ENCODE measurements around the gene SEMA3C. TPM values are rescaled to one million over a fixed set of nuclear protein-coding genes. Genes with fewer than 3 reads are reported as not detected.
A peak's percentile ranks its signal among the peaks of the same experiment; 100 is the strongest.

Gene SEMA3C
- total RNA-seq, 1 experiment from 2014 or later = 232 TPM

DNA sequence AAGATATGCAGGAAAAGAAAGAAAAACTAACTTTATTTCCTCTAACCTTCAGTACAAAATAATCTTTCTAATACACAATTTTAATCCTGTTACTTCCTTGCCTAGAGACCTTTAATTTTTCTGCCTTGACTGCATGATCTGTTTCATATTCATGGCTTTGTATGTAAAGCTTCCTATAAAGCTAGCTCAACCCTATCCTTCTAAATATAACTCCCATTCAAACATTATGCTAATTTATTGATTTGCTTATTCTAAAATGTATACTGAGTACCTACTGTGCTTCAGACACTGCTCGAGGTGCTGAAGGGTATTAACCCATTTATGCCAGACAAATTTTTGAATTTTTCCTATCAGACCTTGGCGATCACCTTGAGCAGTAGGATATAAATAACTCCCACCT, 47.6 kb downstream of the SEMA3C start:
- H3K4me1 ChIP-seq (ENCODE audit: control insufficient read depth, insufficient read depth, low read length) = peaks cover 83% of the 10 kb centered on the region
- no peak for DNase-seq (ENCODE audit: low read depth, low spot score)
- intact Hi-C loops (cut with micrococcal nuclease; ENCODE audit: unreplicated experiment) = no loop called here
- H3K9me3 ChIP-seq (ENCODE audit: control insufficient read depth, insufficient read depth, low read depth, low read length) = no peaks in the 10 kb centered on the region
- no peak for ATAC-seq
- CTCF ChIA-PET = no interaction called here
- no TSS peak for BruUV-seq (replicated peaks)
- no peak overlapping the region for H3K4me3 ChIP-seq (ENCODE audit: low read depth in 2 of 2, low read length in 2 of 2)
- in situ Hi-C loops (cut with HindIII; ENCODE audit: low pct_unique_long_range_greater_than_20kb, low sequenced_read_pairs) = no loop called here
- H3K36me3 ChIP-seq (ENCODE audit: control insufficient read depth, insufficient read depth, low read length) = 0 out of 2 replicates have a peak, but pooled peaks cover 5% of the 10 kb centered on the region
- no peaks in the 10 kb centered on the region for H3K27me3 ChIP-seq (ENCODE audit: control insufficient read depth, insufficient read depth, low read length)
- peak overlapping the region; percentile 95 for H3K27ac ChIP-seq (ENCODE audit: low read length)
- TF ChIP-seq POLR2AphosphoS5 (IDR thresholded peaks at IDR 0.05; ENCODE audit: low read depth, low read length) = no peak
- TF ChIP-seq, protein P1, sequence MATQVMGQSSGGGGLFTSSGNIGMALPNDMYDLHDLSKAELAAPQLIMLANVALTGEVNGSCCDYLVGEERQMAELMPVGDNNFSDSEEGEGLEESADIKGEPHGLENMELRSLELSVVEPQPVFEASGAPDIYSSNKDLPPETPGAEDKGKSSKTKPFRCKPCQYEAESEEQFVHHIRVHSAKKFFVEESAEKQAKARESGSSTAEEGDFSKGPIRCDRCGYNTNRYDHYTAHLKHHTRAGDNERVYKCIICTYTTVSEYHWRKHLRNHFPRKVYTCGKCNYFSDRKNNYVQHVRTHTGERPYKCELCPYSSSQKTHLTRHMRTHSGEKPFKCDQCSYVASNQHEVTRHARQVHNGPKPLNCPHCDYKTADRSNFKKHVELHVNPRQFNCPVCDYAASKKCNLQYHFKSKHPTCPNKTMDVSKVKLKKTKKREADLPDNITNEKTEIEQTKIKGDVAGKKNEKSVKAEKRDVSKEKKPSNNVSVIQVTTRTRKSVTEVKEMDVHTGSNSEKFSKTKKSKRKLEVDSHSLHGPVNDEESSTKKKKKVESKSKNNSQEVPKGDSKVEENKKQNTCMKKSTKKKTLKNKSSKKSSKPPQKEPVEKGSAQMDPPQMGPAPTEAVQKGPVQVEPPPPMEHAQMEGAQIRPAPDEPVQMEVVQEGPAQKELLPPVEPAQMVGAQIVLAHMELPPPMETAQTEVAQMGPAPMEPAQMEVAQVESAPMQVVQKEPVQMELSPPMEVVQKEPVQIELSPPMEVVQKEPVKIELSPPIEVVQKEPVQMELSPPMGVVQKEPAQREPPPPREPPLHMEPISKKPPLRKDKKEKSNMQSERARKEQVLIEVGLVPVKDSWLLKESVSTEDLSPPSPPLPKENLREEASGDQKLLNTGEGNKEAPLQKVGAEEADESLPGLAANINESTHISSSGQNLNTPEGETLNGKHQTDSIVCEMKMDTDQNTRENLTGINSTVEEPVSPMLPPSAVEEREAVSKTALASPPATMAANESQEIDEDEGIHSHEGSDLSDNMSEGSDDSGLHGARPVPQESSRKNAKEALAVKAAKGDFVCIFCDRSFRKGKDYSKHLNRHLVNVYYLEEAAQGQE (IDR thresholded peaks at IDR 0.05; ENCODE audit: insufficient read depth in 1 of 2, low read depth in 2 of 2, low read length in 1 of 2) = no peak
- TF ChIP-seq, protein P2, sequence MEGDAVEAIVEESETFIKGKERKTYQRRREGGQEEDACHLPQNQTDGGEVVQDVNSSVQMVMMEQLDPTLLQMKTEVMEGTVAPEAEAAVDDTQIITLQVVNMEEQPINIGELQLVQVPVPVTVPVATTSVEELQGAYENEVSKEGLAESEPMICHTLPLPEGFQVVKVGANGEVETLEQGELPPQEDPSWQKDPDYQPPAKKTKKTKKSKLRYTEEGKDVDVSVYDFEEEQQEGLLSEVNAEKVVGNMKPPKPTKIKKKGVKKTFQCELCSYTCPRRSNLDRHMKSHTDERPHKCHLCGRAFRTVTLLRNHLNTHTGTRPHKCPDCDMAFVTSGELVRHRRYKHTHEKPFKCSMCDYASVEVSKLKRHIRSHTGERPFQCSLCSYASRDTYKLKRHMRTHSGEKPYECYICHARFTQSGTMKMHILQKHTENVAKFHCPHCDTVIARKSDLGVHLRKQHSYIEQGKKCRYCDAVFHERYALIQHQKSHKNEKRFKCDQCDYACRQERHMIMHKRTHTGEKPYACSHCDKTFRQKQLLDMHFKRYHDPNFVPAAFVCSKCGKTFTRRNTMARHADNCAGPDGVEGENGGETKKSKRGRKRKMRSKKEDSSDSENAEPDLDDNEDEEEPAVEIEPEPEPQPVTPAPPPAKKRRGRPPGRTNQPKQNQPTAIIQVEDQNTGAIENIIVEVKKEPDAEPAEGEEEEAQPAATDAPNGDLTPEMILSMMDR (IDR thresholded peaks at IDR 0.05) = no peak
- no peak for TF ChIP-seq TCF7L2 (IDR thresholded peaks at IDR 0.05; ENCODE audit: low read depth, low read length)
- TF ChIP-seq SIN3A (IDR thresholded peaks at IDR 0.05; ENCODE audit: borderline replicate concordance, insufficient read depth, low read depth, low read length) = no peak
- POLR2A ChIA-PET = no interaction called here

DNA sequence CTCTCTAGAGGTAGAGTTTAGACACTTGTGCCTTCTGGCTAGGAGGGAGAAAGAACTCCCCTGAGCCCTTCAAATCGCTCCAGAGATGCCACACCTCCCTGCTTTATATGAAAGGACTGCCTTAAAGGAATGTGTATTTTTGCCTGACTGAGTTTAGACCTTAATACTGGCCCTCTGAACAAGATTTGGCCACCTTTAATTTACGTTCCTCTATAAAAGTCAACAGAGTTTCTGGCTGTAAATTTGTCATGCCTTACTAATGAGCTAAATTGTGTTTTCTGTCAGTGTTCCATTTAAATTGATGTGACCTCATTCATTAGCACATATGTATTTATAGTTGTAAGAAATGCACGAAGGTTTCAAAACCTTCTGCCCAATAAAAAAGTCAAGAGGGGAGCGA, 48.0 kb downstream of the SEMA3C start:
- peak overlapping the region; percentile 95 for H3K27ac ChIP-seq (ENCODE audit: low read length)
- intact Hi-C loops (cut with micrococcal nuclease; ENCODE audit: unreplicated experiment) = no loop called here

More for the DNA sequence above, 48.0 kb downstream of the SEMA3C start:
- POLR2A ChIA-PET = no interaction called here
- Histone ChIP-seq H3K36me3 (ENCODE audit: control insufficient read depth, insufficient read depth, low read length) (0 out of 2 replicates have a peak, but pooled peaks cover 2% of the 10 kb centered on the region), H3K27me3 (ENCODE audit: control insufficient read depth, insufficient read depth, low read length) (no peaks in the 10 kb centered on the region), H3K4me1 (ENCODE audit: control insufficient read depth, insufficient read depth, low read length) (peaks cover 82% of the 10 kb centered on the region), H3K9me3 (ENCODE audit: control insufficient read depth, insufficient read depth, low read depth, low read length) (no peaks in the 10 kb centered on the region), H3K4me3 (ENCODE audit: low read depth in 2 of 2, low read length in 2 of 2) (peak overlapping the region in 1 of 2 experiments; percentile 4; a peak in 1 of 4 replicates)
- no TSS peak for BruUV-seq (replicated peaks)
- TF ChIP-seq, protein P1 (IDR thresholded peaks at IDR 0.05; ENCODE audit: insufficient read depth in 1 of 2, low read depth in 2 of 2, low read length in 1 of 2) = no peak
- TF ChIP-seq SIN3A (IDR thresholded peaks at IDR 0.05; ENCODE audit: borderline replicate concordance, insufficient read depth, low read depth, low read length) (no peak), POLR2AphosphoS5 (IDR thresholded peaks at IDR 0.05; ENCODE audit: low read depth, low read length) (peak; percentile 19), TCF7L2 (IDR thresholded peaks at IDR 0.05; ENCODE audit: low read depth, low read length) (no peak)
- TF ChIP-seq, protein P2 (IDR thresholded peaks at IDR 0.05) = no peak
- in situ Hi-C loops (cut with HindIII; ENCODE audit: low pct_unique_long_range_greater_than_20kb, low sequenced_read_pairs) = no loop called here
- CTCF ChIA-PET = no interaction called here
- ATAC-seq (peak; percentile 32; the same call in 1 of the 2 replicates), DNase-seq (ENCODE audit: low read depth, low spot score) (no peak)

All from Panc1 (cell line).